Body of pancreas (tissue), 4 donors: ENCODE data around the gene ZNF786. TPM values are rescaled to one million over a fixed set of nuclear protein-coding genes. Genes with fewer than 3 reads are reported as not detected.
"Not testable (repeated sequence)": the region's sequence is repeated elsewhere in the genome, so short reads cannot be mapped to it uniquely, and the experiment has no call there.

Source experiments
- ATAC-seq: fragments of 150-250 bp; one replicate; pipeline ENCODE4 v1.9.1; 2016
- DNase-seq, 4 donors: peaks; one replicate each; pipeline ENCODE4 v3.0.0-alpha.2; 2019
- H3K27ac ChIP-seq, 4 donors: fragments of 200-600 bp; sonication (generic); 1 replicate in 3 of 4; 2 replicates in 1 of 4; pipeline versions ENCODE4 v1.5.1 to v1.6.1; 2016 to 2019; ENCODE audit warnings: mild to moderate bottlenecking in 1 of 4, mixed read lengths in 1 of 4, moderate library complexity in 1 of 4
- H3K27me3 ChIP-seq, 2 donors: fragments of 200-600 bp; sonication (generic); one replicate each; pipeline ENCODE4 v1.6.0; 2016; ENCODE audit warnings: mild to moderate bottlenecking in 1 of 2
- H3K36me3 ChIP-seq, 2 donors: fragments of 200-600 bp; sonication (generic); replicated peaks in 1 of 2; 2 replicates each; pipeline ENCODE4 v1.5.1; 2016; ENCODE audit warnings: low read depth in 2 of 2; ENCODE audit not compliant: insufficient read depth in 1 of 2
- H3K4me1 ChIP-seq: fragments of 200-600 bp; sonication (generic); one replicate; pipeline ENCODE4 v1.6.0; 2016
- H3K4me3 ChIP-seq, 2 donors: fragments of 200-600 bp; sonication (generic); 1 replicate in 1 of 2; 2 replicates in 1 of 2; pipeline ENCODE4 v1.5.1; 2016 to 2019
- H3K9me3 ChIP-seq, 3 donors: fragments of 200-600 bp; sonication (generic); 1 replicate in 2 of 3; 2 replicates in 1 of 3; pipeline ENCODE4 v1.5.1; 2016
- CTCF ChIP-seq, 7 experiments: fragments of 450-650 bp in 4 of 7; fragments of 200-600 bp in 3 of 7; sonication (generic) in 3 of 7; IDR thresholded peaks; one replicate each; pipeline ENCODE4 v1.5.1; 2016 to 2019; ENCODE audit warnings: antibody characterized with exemption in 7 of 7
- POLR2A ChIP-seq, 3 donors: fragments of 450-650 bp; IDR thresholded peaks; one replicate each; pipeline ENCODE4 v1.6.1; 2016; ENCODE audit warnings: antibody characterized with exemption in 3 of 3, mild to moderate bottlenecking in 2 of 3
- WGBS, 2 donors: methylation state at CpG; one replicate each; pipeline ENCODE4 v1.1.5; 2017; 5-methylcytosine and 5-hydroxymethylcytosine counted together
- intact Hi-C: fragments of 100-400 bp; cut with DNase I; formaldehyde crosslinking; loops from one replicate; pipeline ENCODE4 v1.15.1; 2023
- total RNA-seq, 2 donors: library from RNA; depleted of rRNA; stranded (reverse); fragments of >200 nt; gene quantifications; one replicate each; pipeline ENCODE4 v1.1.0, GENCODE V29; 2016

ZNF786 gene
- total RNA-seq, 2 donors from 2014 or later = 1.8 to 5.9 TPM

- intact Hi-C loops = no loop called here
- no peaks in the 10 kb centered on the region for H3K4me1 ChIP-seq
- WGBS, 2 donors = 74 to 78% methylated on average over 8 of the region's 8 CpGs
- H3K36me3 ChIP-seq = no peaks in the 10 kb centered on the region
- no peaks in the 10 kb centered on the region for H3K27me3 ChIP-seq
- H3K4me3 ChIP-seq = no peak overlapping the region
- no peaks in the 10 kb centered on the region for H3K9me3 ChIP-seq
- no peak overlapping the region for H3K27ac ChIP-seq
- DNase-seq (no peak), ATAC-seq (no peak)
- TF ChIP-seq CTCF (IDR thresholded peaks at IDR 0.05) = no peak
Observed at GRCh38 chr7:149043936-149044335, 46.6 kb downstream of the ZNF786 start.

GRCh38 chr7:149041350-149041749, 49.2 kb downstream of the ZNF786 start:
- Histone ChIP-seq H3K4me3 (no peak overlapping the region), H3K36me3 (no peaks in the 10 kb centered on the region), H3K27me3 (no peaks in the 10 kb centered on the region), H3K27ac (no peak overlapping the region), H3K9me3 (no peaks in the 10 kb centered on the region), H3K4me1 (no peaks in the 10 kb centered on the region)
- intact Hi-C loops = no loop called here
- TF ChIP-seq CTCF (IDR thresholded peaks at IDR 0.05) (no peak), POLR2A (IDR thresholded peaks at IDR 0.05) (no peak)
- 65 to 67% methylated on average over 5 of the region's 5 CpGs for WGBS, 2 donors
- ATAC-seq (no peak), DNase-seq (no peak)

- H3K4me3 ChIP-seq, intact Hi-C loops, H3K4me1 ChIP-seq, ATAC-seq, H3K27ac ChIP-seq, H3K36me3 ChIP-seq, DNase-seq, H3K27me3 ChIP-seq, H3K9me3 ChIP-seq: not testable (repeated sequence)
- WGBS, 2 donors = 87 to 94% methylated on average over 9 to 32 of the region's 32 CpGs
Observed at GRCh38 chr7:149038641-149039040, 51.9 kb downstream of the ZNF786 start.

- TF ChIP-seq POLR2A (IDR thresholded peaks at IDR 0.05) (no peak), CTCF (IDR thresholded peaks at IDR 0.05) (no peak)
- no peak overlapping the region for H3K4me3 ChIP-seq
- no peaks in the 10 kb centered on the region for H3K9me3 ChIP-seq
- intact Hi-C loops = no loop called here
- DNase-seq = no peak
- no peak for ATAC-seq
- H3K36me3 ChIP-seq = no peaks in the 10 kb centered on the region
- H3K27ac ChIP-seq = no peak overlapping the region
- 92 to 95% methylated on average over 1 of the region's 1 CpG for WGBS, 2 donors
- no peaks in the 10 kb centered on the region for H3K27me3 ChIP-seq
- no peaks in the 10 kb centered on the region for H3K4me1 ChIP-seq
Observed at GRCh38 chr7:149036676-149037075, 53.8 kb downstream of the ZNF786 start.

GRCh38 chr7:149031353-149031910, 59.1 kb downstream of the ZNF786 start:
- Histone ChIP-seq H3K4me1 (peaks cover 10% of the 10 kb centered on the region), H3K4me3 (no peak overlapping the region), H3K9me3 (no peaks in the 10 kb centered on the region), H3K27ac (no peak overlapping the region), H3K36me3 (no peaks in the 10 kb centered on the region), H3K27me3 (no peaks in the 10 kb centered on the region)
- intact Hi-C loops = no loop called here
- TF ChIP-seq POLR2A (IDR thresholded peaks at IDR 0.05) = no peak
- no peak for TF ChIP-seq CTCF (IDR thresholded peaks at IDR 0.05)
- DNase-seq (no peak), ATAC-seq (no peak)
- WGBS, 2 donors = 92 to 98% methylated on average over 3 of the region's 3 CpGs

GRCh38 chr7:149030439-149030838, 60.1 kb downstream of the ZNF786 start:
- H3K27me3 ChIP-seq, H3K4me3 ChIP-seq, ATAC-seq, H3K36me3 ChIP-seq, intact Hi-C loops, H3K9me3 ChIP-seq, H3K27ac ChIP-seq, DNase-seq: not testable (repeated sequence)
- 91 to 95% methylated on average over 9 of the region's 9 CpGs for WGBS, 2 donors
- peaks cover 20% of the 10 kb centered on the region for H3K4me1 ChIP-seq
